Measurements from ENCODE around the gene DNAJC25. TPM values are rescaled to one million over a fixed set of nuclear protein-coding genes. Genes with fewer than 3 reads are reported as not detected.

Gene DNAJC25
- total and polyA plus RNA-seq, 2 of the 8 experiments (the other 6 are each of a cell fraction or from before 2014, with no cell fraction given): 2.7 to 6.2 TPM

DNA sequence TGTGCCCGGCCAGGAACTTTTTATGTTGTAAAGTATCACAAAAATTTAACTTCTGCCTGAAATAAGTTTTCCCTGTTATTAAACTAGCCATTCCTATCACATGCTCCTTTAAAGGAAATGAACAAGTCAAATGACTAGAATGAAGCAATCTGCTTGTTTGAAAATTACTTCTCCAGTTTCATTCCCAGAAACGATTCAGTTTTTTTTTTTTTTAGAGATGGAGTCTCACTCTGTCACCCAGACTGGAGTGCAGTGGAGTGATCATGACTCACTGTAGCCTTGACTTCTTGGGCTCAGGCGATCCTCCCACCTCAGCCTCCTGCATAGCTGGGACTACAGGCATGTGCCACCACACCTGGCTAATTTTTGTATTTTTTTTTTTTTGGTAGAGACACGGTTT, 16.9 kb downstream of the DNAJC25 start:
- WGBS, 2 experiments (ENCODE audit: extremely low coverage in 1 of 2, insufficient coverage in 1 of 2, insufficient read length in 1 of 2, insufficient replicate concordance in 2 of 2, low coverage in 1 of 2, low lambda C conversion rate in 2 of 2, missing lambda C conversion rate in 1 of 2): 92% methylated on average over 4 of the region's 4 CpGs; no CpG with 5 or more reads in 1 of the 2 experiments
- DNase-seq (ENCODE audit: low read depth in 1 of 2, low spot score in 2 of 2): no peak

More for the DNA sequence above, 16.9 kb downstream of the DNAJC25 start:
- H2AFZ ChIP-seq (ENCODE audit: low read length): no peak overlapping the region
- H2BK5ac ChIP-seq (ENCODE audit: low read depth, low read length): no peak overlapping the region
- no peak overlapping the region for H2AK5ac ChIP-seq (ENCODE audit: low read depth, low read length)
- no peak overlapping the region for H4K91ac ChIP-seq (replicated peaks; ENCODE audit: insufficient read length, low read length)
- H3K79me1 ChIP-seq (ENCODE audit: low read depth, low read length): no peaks in the 10 kb centered on the region
- no peaks in the 10 kb centered on the region for H3K9me3 ChIP-seq (ENCODE audit: insufficient read depth in 2 of 2, low read depth in 1 of 2, low read length in 1 of 2)
- no peak overlapping the region for H3K14ac ChIP-seq (ENCODE audit: insufficient read length)
- ChIA-PET POLR2A (ENCODE audit: partially characterized antibody) (no interaction called here), CTCF (ENCODE audit: partially characterized antibody) (interaction anchor here (2.1 kb wide), 1 partner anchor 27 kb away, joined by 6 read pairs; no protein-coding TSS in a partner anchor)
- 0 out of 2 replicates have a peak overlapping the region, but pooled peaks have one; percentile 25 for H4K8ac ChIP-seq (ENCODE audit: extremely low read depth, insufficient read depth, low read length)
- no peak overlapping the region for H2BK20ac ChIP-seq (ENCODE audit: low read length)
- H4K5ac ChIP-seq (ENCODE audit: insufficient read length, low read depth, low read length): no peak overlapping the region
- no peak overlapping the region for H3K9ac ChIP-seq (replicated peaks in 1 of 4; ENCODE audit: extremely low read depth in 1 of 4, low read depth in 3 of 4, low read length in 3 of 4)
- no peak overlapping the region for H3K56ac ChIP-seq (replicated peaks; ENCODE audit: insufficient read length, low read depth, low read length)
- no peaks in the 10 kb centered on the region for H3K23me2 ChIP-seq (ENCODE audit: low read depth, low read length)
- H3K18ac ChIP-seq (ENCODE audit: extremely low read depth, low read length): no peak overlapping the region
- H3K27ac ChIP-seq (ENCODE audit: low read depth, low read length): no peak overlapping the region
- no peak overlapping the region for H3K4me3 ChIP-seq (ENCODE audit: extremely low read depth in 1 of 4, insufficient read depth in 2 of 4, low read depth in 3 of 4, low read length in 4 of 4)
- peaks cover 0 to 3% of the 10 kb centered on the region in 2 experiments for H4K20me1 ChIP-seq (replicated peaks in 1 of 2; ENCODE audit: control insufficient read depth in 1 of 2, insufficient read depth in 2 of 2, low read length in 2 of 2)
- H3K27me3 ChIP-seq (replicated peaks in 1 of 4; ENCODE audit: control insufficient read depth in 3 of 4, extremely low read depth in 1 of 4, insufficient read depth in 3 of 4, low read length in 3 of 4): no peaks in the 10 kb centered on the region
- no peak overlapping the region for H2BK15ac ChIP-seq (ENCODE audit: low read length)
- no peaks in the 10 kb centered on the region; a peak in 1 of 4 replicates for H3K79me2 ChIP-seq (ENCODE audit: control insufficient read depth in 1 of 2, insufficient read depth in 2 of 2, low read length in 2 of 2)
- no peak for FAIRE-seq
- no peak overlapping the region for H3K4ac ChIP-seq (replicated peaks; ENCODE audit: insufficient read length, low read depth, low read length)
- H3K23ac ChIP-seq (ENCODE audit: insufficient read length): no peak overlapping the region
- no peak overlapping the region for H2BK12ac ChIP-seq (ENCODE audit: low read depth, low read length)
- H3K4me1 ChIP-seq (replicated peaks in 1 of 4; ENCODE audit: control insufficient read depth in 3 of 4, insufficient read depth in 4 of 4, low read length in 3 of 4): no peaks in the 10 kb centered on the region
- no peak for TF ChIP-seq CTBP2 (IDR thresholded peaks at IDR 0.05; ENCODE audit: borderline replicate concordance, insufficient read depth, insufficient read length, low read length)
- no peak for TF ChIP-seq RFX5 (IDR thresholded peaks at IDR 0.05; ENCODE audit: borderline replicate concordance, low read depth, low read length)
- no peak for TF ChIP-seq POLR2A (IDR thresholded peaks at IDR 0.05; ENCODE audit: control extremely low read depth in 1 of 2, low read depth in 2 of 2, low read length in 2 of 2)
- no peak for TF ChIP-seq GABPA (IDR thresholded peaks at IDR 0.05; ENCODE audit: borderline replicate concordance, insufficient read depth, low read length)
- no peak overlapping the region for H2BK120ac ChIP-seq (replicated peaks; ENCODE audit: low read depth, low read length)
- H3K36me3 ChIP-seq (ENCODE audit: control insufficient read depth in 2 of 4, insufficient read depth in 4 of 4, low read length in 3 of 4): peaks cover 0 to 25% (median 6%) of the 10 kb centered on the region in 4 experiments; a peak in 6 of 8 replicates
- H3K4me2 ChIP-seq (ENCODE audit: insufficient read depth in 1 of 2, low read depth in 2 of 2, low read length in 2 of 2): no peak overlapping the region
